Adrenal gland (tissue), 5 donors: ENCODE data around the gene FBXL17.

Source experiments
- POLR2A ChIP-seq, 2 donors: fragments of 450-650 bp; IDR thresholded peaks; one replicate each; pipeline ENCODE4 v1.6.1; 2017; ENCODE audit warnings: antibody characterized with exemption in 2 of 2, mild to moderate bottlenecking in 2 of 2, moderate library complexity in 1 of 2
- TF ChIP-seq, protein P1 (sequence below), 6 experiments: fragments of 450-650 bp in 4 of 6; fragments of 200-600 bp in 2 of 6; sonication (generic) in 1 of 6; IDR thresholded peaks; 1 replicate in 5 of 6; 2 replicates in 1 of 6; pipeline versions ENCODE4 v1.5.1 to v1.8.0; 2016 to 2021; ENCODE audit warnings: antibody characterized with exemption in 6 of 6, mild to moderate bottlenecking in 2 of 6, moderate library complexity in 1 of 6
- donor health status: DM: no; HTN: no; CAD: no.

DNA sequence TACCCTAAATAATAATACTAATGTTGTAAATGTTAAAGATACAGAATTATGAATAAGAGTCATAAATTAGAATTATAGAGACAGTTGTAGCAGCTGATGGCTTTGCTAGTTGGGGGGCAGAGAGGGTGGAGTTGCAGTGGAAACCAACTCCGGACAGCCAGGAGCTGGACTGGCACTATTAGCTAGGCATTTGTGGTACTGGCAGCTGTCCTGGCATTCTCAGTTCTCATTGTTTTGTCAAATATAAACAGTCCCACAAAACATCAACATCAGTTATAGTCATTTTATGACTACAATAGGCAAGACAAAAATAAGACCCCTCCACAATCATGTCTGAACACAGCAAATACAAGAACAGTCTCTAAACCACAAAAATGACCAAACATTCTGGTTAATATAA, 2.8 kb upstream of the FBXL17 start:
- TF ChIP-seq POLR2A (IDR thresholded peaks at IDR 0.05): no peak
- TF ChIP-seq, protein P1, sequence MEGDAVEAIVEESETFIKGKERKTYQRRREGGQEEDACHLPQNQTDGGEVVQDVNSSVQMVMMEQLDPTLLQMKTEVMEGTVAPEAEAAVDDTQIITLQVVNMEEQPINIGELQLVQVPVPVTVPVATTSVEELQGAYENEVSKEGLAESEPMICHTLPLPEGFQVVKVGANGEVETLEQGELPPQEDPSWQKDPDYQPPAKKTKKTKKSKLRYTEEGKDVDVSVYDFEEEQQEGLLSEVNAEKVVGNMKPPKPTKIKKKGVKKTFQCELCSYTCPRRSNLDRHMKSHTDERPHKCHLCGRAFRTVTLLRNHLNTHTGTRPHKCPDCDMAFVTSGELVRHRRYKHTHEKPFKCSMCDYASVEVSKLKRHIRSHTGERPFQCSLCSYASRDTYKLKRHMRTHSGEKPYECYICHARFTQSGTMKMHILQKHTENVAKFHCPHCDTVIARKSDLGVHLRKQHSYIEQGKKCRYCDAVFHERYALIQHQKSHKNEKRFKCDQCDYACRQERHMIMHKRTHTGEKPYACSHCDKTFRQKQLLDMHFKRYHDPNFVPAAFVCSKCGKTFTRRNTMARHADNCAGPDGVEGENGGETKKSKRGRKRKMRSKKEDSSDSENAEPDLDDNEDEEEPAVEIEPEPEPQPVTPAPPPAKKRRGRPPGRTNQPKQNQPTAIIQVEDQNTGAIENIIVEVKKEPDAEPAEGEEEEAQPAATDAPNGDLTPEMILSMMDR (IDR thresholded peaks at IDR 0.05): no peak
